Mesenchymal stem cell (in vitro differentiated cells and primary cell): ENCODE results near the gene MRPS18B.
A peak's percentile ranks its signal among the peaks of the same experiment; 100 is the strongest.

ENCODE experiments used
- DNase-seq: peaks from one replicate; pipeline ENCODE4 v3.0.0-alpha.2; 2013
- H2AFZ ChIP-seq: one replicate; pipeline ENCODE4 v1.6.1; 2013; ENCODE audit warnings: low read depth, mild to moderate bottlenecking, control low read depth, inconsistent platforms, low read length, moderate library complexity
- H2AK5ac ChIP-seq: 2 replicates; pipeline ENCODE4 v1.6.1; 2013; ENCODE audit warnings: low read length, moderate library complexity, mild to moderate bottlenecking, inconsistent platforms; ENCODE audit not compliant: severe bottlenecking
- H2BK120ac ChIP-seq: one replicate; pipeline ENCODE4 v1.6.1; 2013; ENCODE audit warnings: low read depth, mild to moderate bottlenecking, inconsistent platforms, low read length, moderate library complexity
- H2BK12ac ChIP-seq, 2 experiments: one replicate each; pipeline ENCODE4 v1.6.1; 2013; ENCODE audit warnings: inconsistent platforms in 2 of 2, low read length in 2 of 2, mild to moderate bottlenecking in 2 of 2, moderate library complexity in 2 of 2, control low read depth in 1 of 2
- H2BK15ac ChIP-seq: one replicate; pipeline ENCODE4 v1.6.1; 2013; ENCODE audit warnings: mild to moderate bottlenecking, low read depth, inconsistent platforms; ENCODE audit not compliant: poor library complexity, severe bottlenecking
- H2BK5ac ChIP-seq: 2 replicates; pipeline ENCODE4 v1.6.1; 2013; ENCODE audit warnings: low read depth, mild to moderate bottlenecking, low read length, control low read depth, inconsistent platforms; ENCODE audit not compliant: poor library complexity, severe bottlenecking
- H3K14ac ChIP-seq, 2 experiments: one replicate each; pipeline ENCODE4 v1.6.1; 2013; ENCODE audit warnings: inconsistent platforms in 2 of 2, low read length in 2 of 2, control low read depth in 1 of 2, mild to moderate bottlenecking in 1 of 2, moderate library complexity in 1 of 2
- H3K18ac ChIP-seq, 2 experiments: one replicate each; pipeline ENCODE4 v1.6.1; 2013; ENCODE audit warnings: inconsistent platforms in 2 of 2, low read length in 2 of 2, control low read depth in 1 of 2, low read depth in 1 of 2, mild to moderate bottlenecking in 1 of 2
- H3K23ac ChIP-seq, 2 experiments: one replicate each; pipeline ENCODE4 v1.6.1; 2013; ENCODE audit warnings: inconsistent platforms in 2 of 2, low read length in 2 of 2, mild to moderate bottlenecking in 2 of 2, moderate library complexity in 2 of 2, control low read depth in 1 of 2
- H3K27ac ChIP-seq: 2 replicates; pipeline ENCODE4 v1.5.1; 2013; ENCODE audit warnings: mild to moderate bottlenecking, moderate library complexity, low read length, control low read depth, inconsistent platforms; ENCODE audit not compliant: poor library complexity, severe bottlenecking
- H3K27me3 ChIP-seq, 2 experiments: 2 replicates each; pipeline versions ENCODE4 v1.6.1 to v1.7.0; 2013; ENCODE audit warnings: low read length in 2 of 2, mild to moderate bottlenecking in 2 of 2, moderate library complexity in 2 of 2, control low read depth in 1 of 2, inconsistent platforms in 1 of 2; ENCODE audit not compliant: control insufficient read depth in 1 of 2, insufficient read depth in 1 of 2
- H3K36me3 ChIP-seq, 2 experiments: 2 replicates each; pipeline versions ENCODE4 v1.6.1 to v1.7.0; 2013; ENCODE audit warnings: low read length in 2 of 2, control low read depth in 1 of 2, inconsistent platforms in 1 of 2, low read depth in 1 of 2, mild to moderate bottlenecking in 1 of 2; ENCODE audit not compliant: insufficient read depth in 2 of 2, control insufficient read depth in 1 of 2
- H3K4ac ChIP-seq, 2 experiments: one replicate each; pipeline ENCODE4 v1.6.1; 2013; ENCODE audit warnings: inconsistent platforms in 2 of 2, low read length in 2 of 2, mild to moderate bottlenecking in 2 of 2, moderate library complexity in 2 of 2, control low read depth in 1 of 2, low read depth in 1 of 2
- H3K4me1 ChIP-seq: 2 replicates; pipeline ENCODE4 v1.6.1; 2013; ENCODE audit warnings: low read depth, low read length, control low read depth; ENCODE audit not compliant: control insufficient read depth, insufficient read depth
- H3K4me2 ChIP-seq: 2 replicates; pipeline ENCODE4 v1.6.1; 2013; ENCODE audit warnings: low read length, mild to moderate bottlenecking, inconsistent platforms; ENCODE audit not compliant: poor library complexity, severe bottlenecking
- H3K4me3 ChIP-seq, 2 experiments: 2 replicates each; pipeline versions ENCODE4 v1.5.1 to v1.7.0; 2013; ENCODE audit warnings: low read length in 2 of 2, mild to moderate bottlenecking in 2 of 2, control low read depth in 1 of 2, low read depth in 1 of 2; ENCODE audit not compliant: insufficient read depth in 1 of 2
- H3K79me1 ChIP-seq: replicated peaks from 2 replicates; pipeline ENCODE4 v1.6.1; 2013; ENCODE audit warnings: mild to moderate bottlenecking, control low read depth, low read length, inconsistent platforms; ENCODE audit not compliant: poor library complexity, severe bottlenecking
- H3K9ac ChIP-seq: 2 replicates; pipeline ENCODE4 v1.7.0; 2013; ENCODE audit warnings: mild to moderate bottlenecking, low read length, moderate library complexity
- H3K9me3 ChIP-seq: 2 replicates; pipeline ENCODE4 v1.7.0; 2013; ENCODE audit warnings: mild to moderate bottlenecking, low read length; ENCODE audit not compliant: control insufficient read depth
- H4K8ac ChIP-seq: one replicate; pipeline ENCODE4 v1.6.1; 2013; ENCODE audit warnings: inconsistent platforms, mild to moderate bottlenecking, low read length, moderate library complexity
- H4K91ac ChIP-seq: one replicate; pipeline ENCODE4 v1.6.1; 2013; ENCODE audit warnings: mild to moderate bottlenecking, low read length, inconsistent platforms
- WGBS: methylation state at CpG from one replicate; pipeline ENCODE4 v1.1.7; 2013; ENCODE audit warnings: mixed read lengths; 5-methylcytosine and 5-hydroxymethylcytosine counted together

Gene MRPS18B

DNA sequence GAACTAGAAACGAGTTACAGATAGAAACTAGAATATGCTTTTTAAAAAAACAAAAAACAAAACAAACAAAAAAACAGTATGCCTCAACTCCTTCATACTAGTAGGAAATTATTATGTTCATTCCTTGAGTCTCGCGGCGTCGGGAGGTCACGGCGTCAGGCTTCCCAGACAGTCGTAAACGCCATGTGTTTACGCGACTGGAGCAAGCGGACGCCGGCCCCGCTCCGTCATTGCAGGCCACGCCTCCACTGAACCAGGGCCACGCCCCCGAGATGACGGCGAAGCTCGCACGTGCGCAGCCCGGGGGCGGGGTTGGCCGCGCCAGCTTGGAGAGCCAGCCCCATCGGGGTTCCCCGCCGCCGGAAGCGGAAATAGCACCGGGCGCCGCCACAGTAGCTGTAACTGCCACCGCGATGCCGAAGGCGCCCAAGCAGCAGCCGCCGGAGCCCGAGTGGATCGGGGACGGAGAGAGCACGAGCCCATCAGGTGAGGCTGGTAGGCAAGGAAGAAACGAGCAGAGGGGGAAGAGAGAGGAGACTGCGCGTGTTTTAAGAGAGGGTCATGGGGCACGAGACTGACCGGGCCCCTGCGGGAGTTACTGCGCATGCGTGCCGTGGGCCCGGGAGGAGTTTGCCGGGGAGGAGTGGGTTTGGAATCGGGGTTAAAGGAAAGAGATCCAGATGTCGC lies 46.4 kb upstream of the MRPS18B start, which contains the start of gene ABCF1:
Gene ABCF1 (plus strand): TSS at position 368 of the 687 bp plus-strand sequence. CDS start 46 bp downstream, at position 414.
- peak within 1 kb of the TSS; percentile 65 for H2BK120ac ChIP-seq
- peak within 1 kb of the TSS; percentile 90 for H3K27ac ChIP-seq
- peak within 1 kb of the TSS; percentile 88 for H4K8ac ChIP-seq
- H3K9me3 ChIP-seq: no peaks in the 10 kb centered on the region
- peak within 1 kb of the TSS; percentile 29 for H2BK15ac ChIP-seq
- peaks cover 1% of the 10 kb centered on the region for H3K79me1 ChIP-seq
- under 1% methylated on average over 56 of the region's 59 CpGs for WGBS
- peak within 1 kb of the TSS in 1 of 2 experiments; percentile 94 for H3K23ac ChIP-seq
- H3K27me3 ChIP-seq: no peaks in the 10 kb centered on the region
- H2AFZ ChIP-seq: peak within 1 kb of the TSS; percentile 99
- H4K91ac ChIP-seq: peak within 1 kb of the TSS; percentile 86
- H3K9ac ChIP-seq: peak within 1 kb of the TSS; percentile 98
- no peak within 1 kb of the TSS for H2AK5ac ChIP-seq
- no peak within 1 kb of the TSS for H2BK12ac ChIP-seq
- peak; percentile 97 for DNase-seq
- H3K4ac ChIP-seq: peak within 1 kb of the TSS; percentile 90 to 99
- peak within 1 kb of the TSS; percentile 54 for H2BK5ac ChIP-seq
- H3K4me1 ChIP-seq: peaks cover 11% of the 10 kb centered on the region
- H3K36me3 ChIP-seq: peaks cover 0 to 20% of the 10 kb centered on the region in 2 experiments
- H3K4me2 ChIP-seq: peak within 1 kb of the TSS; percentile 80
- H3K14ac ChIP-seq: peak within 1 kb of the TSS in 1 of 2 experiments; percentile 98
- peak within 1 kb of the TSS; percentile 81 to 99 for H3K4me3 ChIP-seq
- peak within 1 kb of the TSS; percentile 90 to 98 for H3K18ac ChIP-seq

DNA sequence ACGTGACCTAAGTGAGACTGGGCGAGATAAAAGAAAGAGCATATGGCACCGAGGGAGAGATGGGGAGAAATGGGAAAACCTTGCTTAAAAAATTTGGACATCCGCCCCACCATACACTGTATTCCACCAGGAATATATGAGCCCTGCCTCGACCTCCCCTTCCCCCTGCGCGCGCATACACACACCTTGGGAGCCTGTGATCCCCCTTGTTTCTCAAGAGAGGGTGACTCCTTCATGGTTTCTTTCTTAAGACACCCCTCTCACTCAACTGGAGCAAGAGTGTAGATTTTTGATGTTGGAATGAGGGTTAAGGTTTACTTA lies 45.9 kb upstream of the MRPS18B start:
- Histone ChIP-seq H4K91ac (no peak overlapping the region), H3K36me3 (peaks cover 4 to 24% of the 10 kb centered on the region in 2 experiments), H2BK120ac (no peak overlapping the region), H3K79me1 (peaks cover 5% of the 10 kb centered on the region), H3K4ac (peak overlapping the region in 1 of 2 experiments; percentile 91), H3K4me3 (peak overlapping the region; percentile 81 to 99), H3K9ac (peak overlapping the region; percentile 98), H2AFZ (peak overlapping the region; percentile 2), H2AK5ac (no peak overlapping the region), H2BK15ac (no peak overlapping the region), H3K14ac (peak overlapping the region in 1 of 2 experiments; percentile 30), H3K9me3 (no peaks in the 10 kb centered on the region), H3K4me1 (peaks cover 11% of the 10 kb centered on the region), H3K27me3 (no peaks in the 10 kb centered on the region), H4K8ac (peak overlapping the region; percentile 88), H3K4me2 (peak overlapping the region; percentile 80), H2BK12ac (no peak overlapping the region), H2BK5ac (peak overlapping the region; percentile 4), H3K18ac (peak overlapping the region; percentile 68 to 90), H3K27ac (peak overlapping the region; percentile 90), H3K23ac (no peak overlapping the region)
- DNase-seq: no peak
- 0% methylated on average over 7 of the region's 8 CpGs for WGBS

DNA sequence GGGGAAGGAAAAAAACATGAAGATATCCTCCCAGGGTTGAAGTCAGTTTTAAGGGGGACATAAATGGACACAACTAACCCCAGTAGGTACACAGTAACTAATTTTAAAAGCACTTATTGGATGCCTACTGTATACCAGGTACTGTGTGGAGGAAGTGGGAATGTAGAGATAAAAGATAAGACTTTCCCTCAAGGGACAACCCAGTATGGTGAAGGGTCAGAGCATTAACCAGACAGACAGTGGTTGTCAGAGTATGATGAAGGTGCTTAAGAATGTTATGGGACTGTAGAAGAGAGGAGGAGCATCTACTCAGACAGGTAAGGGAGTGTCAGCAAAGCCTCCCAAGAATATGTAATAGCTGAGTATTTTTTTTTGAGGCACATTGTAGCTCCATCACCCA lies 45.5 kb upstream of the MRPS18B start:
- no peak overlapping the region for H2BK5ac ChIP-seq
- no peak overlapping the region for H4K91ac ChIP-seq
- peak overlapping the region; percentile 80 for H3K4me2 ChIP-seq
- H3K27me3 ChIP-seq: no peaks in the 10 kb centered on the region
- peak overlapping the region; percentile 98 for H3K9ac ChIP-seq
- H2BK120ac ChIP-seq: no peak overlapping the region
- H2AK5ac ChIP-seq: no peak overlapping the region
- H2BK15ac ChIP-seq: no peak overlapping the region
- no peak overlapping the region for H3K14ac ChIP-seq
- no peak overlapping the region for H3K23ac ChIP-seq
- H3K4me1 ChIP-seq: peaks cover 11% of the 10 kb centered on the region
- H3K4ac ChIP-seq: peak overlapping the region in 1 of 2 experiments; percentile 44
- H3K4me3 ChIP-seq: peak overlapping the region in 1 of 2 experiments; percentile 99
- no peak overlapping the region for H2AFZ ChIP-seq
- no peaks in the 10 kb centered on the region for H3K9me3 ChIP-seq
- no peak overlapping the region for H4K8ac ChIP-seq
- no peak overlapping the region for H3K27ac ChIP-seq
- peaks cover 6 to 29% of the 10 kb centered on the region in 2 experiments for H3K36me3 ChIP-seq
- no peak overlapping the region for H3K18ac ChIP-seq
- DNase-seq: no peak
- no peak overlapping the region for H2BK12ac ChIP-seq
- peaks cover 8% of the 10 kb centered on the region for H3K79me1 ChIP-seq

DNA sequence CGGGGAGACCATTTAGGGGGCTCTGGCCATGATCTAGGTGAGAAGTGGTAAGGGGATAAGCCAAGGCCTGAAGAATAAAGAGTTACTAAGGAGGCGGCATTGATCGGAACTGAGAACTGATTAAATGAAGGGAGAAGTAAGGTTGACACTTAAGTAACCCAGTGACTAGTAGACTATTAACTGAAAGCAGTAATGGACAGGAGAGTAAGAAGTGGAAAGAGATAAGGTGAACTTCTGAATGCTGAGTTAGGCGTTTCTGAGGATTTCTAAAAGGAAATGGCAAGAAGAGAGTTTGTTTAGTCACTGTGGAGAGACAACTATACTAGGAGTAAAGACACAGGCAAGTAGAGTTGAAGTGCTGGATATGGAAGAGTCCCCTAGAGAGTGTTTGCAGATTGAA lies 44.5 kb upstream of the MRPS18B start:
- H3K4me3 ChIP-seq: peak overlapping the region in 1 of 2 experiments; percentile 99
- peaks cover 16% of the 10 kb centered on the region for H3K79me1 ChIP-seq
- H2BK120ac ChIP-seq: no peak overlapping the region
- peaks cover 14 to 38% of the 10 kb centered on the region in 2 experiments for H3K36me3 ChIP-seq
- no peak overlapping the region for H3K14ac ChIP-seq
- H3K4me2 ChIP-seq: no peak overlapping the region
- WGBS: 71% methylated on average over 4 of the region's 4 CpGs
- H4K8ac ChIP-seq: no peak overlapping the region
- peaks cover 11% of the 10 kb centered on the region for H3K4me1 ChIP-seq
- no peak overlapping the region for H3K4ac ChIP-seq
- no peak for DNase-seq
- peak overlapping the region; percentile 98 for H3K9ac ChIP-seq
- no peak overlapping the region for H2BK5ac ChIP-seq
- H2BK12ac ChIP-seq: no peak overlapping the region
- H3K9me3 ChIP-seq: no peaks in the 10 kb centered on the region
- no peak overlapping the region for H4K91ac ChIP-seq
- no peak overlapping the region for H3K23ac ChIP-seq
- no peak overlapping the region for H2AFZ ChIP-seq
- H2AK5ac ChIP-seq: no peak overlapping the region
- H3K27me3 ChIP-seq: no peaks in the 10 kb centered on the region
- H2BK15ac ChIP-seq: no peak overlapping the region
- no peak overlapping the region for H3K18ac ChIP-seq
- H3K27ac ChIP-seq: no peak overlapping the region
